H1 (cell line): ENCODE measurements around the gene PACSIN2. TPM values are rescaled to one million over a fixed set of nuclear protein-coding genes. Genes with fewer than 3 reads are reported as not detected.

Source experiments
- ATF3 ChIP-seq: IDR thresholded peaks from 2 replicates; pipeline ENCODE4 v1.6.1; 2011; ENCODE audit warnings: low read depth, mild to moderate bottlenecking, low read length; ENCODE audit not compliant: insufficient read depth
- BACH1 ChIP-seq: IDR thresholded peaks from 2 replicates; pipeline ENCODE4 v1.6.1; 2012; ENCODE audit warnings: low read length, improper control_type of control experiment
- BRCA1 ChIP-seq: IDR thresholded peaks from 2 replicates; pipeline ENCODE4 v1.6.1; 2012; ENCODE audit warnings: low read depth, low read length, improper control_type of control experiment
- E2F6 ChIP-seq: IDR thresholded peaks from 2 replicates; pipeline ENCODE4 v1.6.1; 2012; ENCODE audit warnings: inconsistent platforms
- JUND ChIP-seq: IDR thresholded peaks from 2 replicates; pipeline ENCODE4 v1.6.1; 2011; ENCODE audit warnings: mild to moderate bottlenecking, improper control_type of control experiment, low read length
- MAX ChIP-seq: IDR thresholded peaks from 2 replicates; pipeline ENCODE4 v1.6.1; 2012; ENCODE audit warnings: inconsistent platforms
- SIRT6 ChIP-seq: IDR thresholded peaks from one replicate; pipeline ENCODE4 v1.7.1; 2012; ENCODE audit warnings: low read length, inconsistent platforms
- polyA plus RNA-seq, 7 experiments: library from polyadenylated mRNA; depleted of rRNA in 3 of 7; stranded (reverse) in 5 of 7; unstranded in 2 of 7; fragments of >200 nt in 5 of 7; fragments of 200-250 nt in 2 of 7; gene quantifications; 1 replicate in 5 of 7; 2 replicates in 1 of 7; 4 replicates in 1 of 7; pipeline versions ENCODE4 v1.2.1 to v1.2.3, GENCODE V29; 2011 to 2013; ENCODE audit warnings: missing spikeins in 2 of 7, mixed read lengths in 2 of 7
- total RNA-seq: library from RNA; stranded (reverse); fragmentation: NEBNext Ultra II Directional; extraction: Animal tissue kit (Norgen Biotek cat#: 25700); gene quantifications from 2 replicates; pipeline ENCODE4 v1.2.1, GENCODE V29; 2021

The PACSIN2 gene
- total and polyA plus RNA-seq, 2 of the 8 experiments (the other 6 are each of a cell fraction or from before 2014, with no cell fraction given), result 44.8 to 64.2 TPM

GRCh38 chr22:42964994-42965699 is 49.8 kb downstream of the PACSIN2 start (continued):
- no peak for TF ChIP-seq ATF3
- no peak for TF ChIP-seq JUND
- TF ChIP-seq BRCA1, result no peak
- TF ChIP-seq SIRT6, result no peak
- no peak for TF ChIP-seq MAX
- no peak for TF ChIP-seq BACH1
- no peak for TF ChIP-seq E2F6
